GM18505 (cell line): Measurements from ENCODE around the gene OR2AK2.
A peak's percentile ranks its signal among the peaks of the same experiment; 100 is the strongest.

Experiments
- ATAC-seq: cut with Tn5 transposase; IDR thresholded peaks from one replicate; pipeline ENCODE4 v1.9.1; 2021; ENCODE audit not compliant: unreplicated experiment
- POLR2A ChIP-seq: IDR thresholded peaks from 4 replicates; pipeline ENCODE4 v1.6.1; 2011; ENCODE audit warnings: borderline replicate concordance; ENCODE audit not compliant: insufficient read depth, insufficient read length; ENCODE audit errors: extremely low read depth

The OR2AK2 gene

DNA sequence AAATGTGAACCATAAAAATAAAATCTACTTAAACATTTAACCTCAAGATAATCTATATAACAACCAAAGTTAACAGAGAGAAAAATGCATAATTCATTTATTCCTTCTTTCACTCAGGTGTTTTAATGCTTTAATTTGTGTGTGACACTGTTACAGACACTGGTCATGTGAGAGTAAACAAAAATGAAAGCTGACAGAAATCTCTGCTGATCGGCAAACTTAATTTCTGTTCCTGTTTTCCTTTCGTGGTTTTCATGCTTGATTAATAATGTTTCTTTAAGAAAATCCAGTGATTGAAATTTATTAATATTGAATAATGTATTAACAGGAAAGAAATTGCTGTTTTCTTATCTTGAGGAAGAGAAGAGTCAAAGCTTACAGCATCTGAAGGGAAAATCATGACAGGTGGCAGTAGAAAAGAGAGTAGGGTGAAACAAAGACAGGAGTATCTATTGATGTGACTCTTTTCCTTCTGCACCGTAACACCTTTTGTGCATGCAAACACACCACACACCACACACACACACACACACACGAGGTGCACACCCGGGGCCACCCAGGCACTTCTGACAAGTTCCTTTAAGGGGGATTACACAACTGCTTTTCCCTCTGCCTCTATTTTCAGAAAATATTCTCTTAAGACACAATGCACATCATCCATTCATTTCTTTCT lies 1.6 kb downstream of the OR2AK2 start:
- TF ChIP-seq POLR2A, result no peak
- ATAC-seq, result peak; percentile 91

DNA sequence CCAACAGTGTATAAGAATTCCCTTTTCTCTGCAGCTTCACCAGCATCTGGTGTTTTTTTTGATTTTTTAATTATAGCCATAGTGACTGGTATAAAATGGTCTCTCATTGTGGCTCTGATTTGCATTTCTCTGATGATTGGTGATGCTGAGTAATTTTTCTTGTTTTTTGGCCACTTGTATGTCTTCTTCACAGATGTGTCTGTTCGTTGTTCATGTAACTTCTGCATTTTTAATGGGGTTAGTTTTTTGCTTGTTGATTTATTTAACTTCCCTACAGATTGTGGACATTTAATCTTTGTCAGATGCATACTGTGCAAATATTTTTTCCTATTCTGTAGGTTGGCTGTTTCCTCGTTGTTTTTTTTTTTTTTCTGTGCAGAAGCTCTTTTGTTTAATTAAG lies 28.0 kb downstream of the OR2AK2 start:
- ATAC-seq, result no peak
- TF ChIP-seq POLR2A, result no peak

DNA sequence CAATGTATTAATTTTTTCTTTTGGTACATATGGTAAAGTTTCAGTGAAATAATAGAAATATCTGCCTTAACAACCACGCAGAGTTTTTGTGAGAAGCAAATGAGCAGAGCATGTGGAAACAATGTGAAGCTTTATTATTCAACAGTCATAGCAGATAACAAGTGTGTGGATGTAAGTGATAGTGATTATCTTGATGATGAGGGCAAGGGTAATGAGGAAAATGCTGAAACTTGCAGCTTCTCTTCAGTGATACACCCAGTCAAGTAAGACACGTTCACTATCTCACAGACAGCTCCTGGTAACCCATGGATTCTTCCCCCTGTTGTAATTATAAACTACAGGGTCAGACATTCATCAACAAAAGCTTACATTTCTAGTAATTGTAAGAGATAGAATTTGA lies 33.8 kb downstream of the OR2AK2 start:
- ATAC-seq, result no peak
- TF ChIP-seq POLR2A, result no peak

- no peak for TF ChIP-seq POLR2A
- ATAC-seq, result no peak
Measured at GRCh38 chr1:248000169-248000568, 35.1 kb downstream of the OR2AK2 start.

GRCh38 chr1:248007778-248008177 lies 42.7 kb downstream of the OR2AK2 start:
- no peak for TF ChIP-seq POLR2A

GRCh38 chr1:248009681-248010080 lies 44.6 kb downstream of the OR2AK2 start:
- TF ChIP-seq POLR2A, result no peak
- ATAC-seq, result no peak

More at GRCh38 chr1:248007778-248008177, 42.7 kb downstream of the OR2AK2 start:
- no peak for ATAC-seq

DNA sequence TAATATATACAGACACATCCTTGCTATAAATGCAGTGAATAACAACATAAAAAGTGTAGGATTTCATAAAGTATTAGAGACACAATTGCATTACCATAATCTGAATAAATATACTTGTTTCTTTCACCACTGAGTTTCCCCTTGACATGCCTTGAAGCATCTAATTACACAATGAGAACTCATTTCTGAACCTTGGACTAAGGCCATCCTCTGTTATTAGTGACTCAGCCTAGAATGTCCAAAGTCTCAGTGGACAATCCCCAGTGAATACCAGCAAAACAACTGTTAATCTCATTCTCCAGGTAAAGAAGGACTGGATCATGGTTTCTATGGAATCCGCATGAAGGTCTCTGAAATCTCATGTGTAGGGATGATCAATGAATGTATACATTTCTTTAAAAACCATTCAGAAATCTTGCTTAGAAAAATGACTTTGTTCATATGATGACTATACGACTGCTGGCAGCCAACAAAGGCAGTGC lies 48.2 kb downstream of the OR2AK2 start, which contains the start of gene OR2L5:
TSS of gene OR2L5 (plus strand) at position 432 of the 482 bp plus-strand sequence. CDS start 8,288 bp downstream, outside the sequence.
- no peak for ATAC-seq
- TF ChIP-seq POLR2A, result no peak

- no peak for TF ChIP-seq POLR2A
- no peak for ATAC-seq
Measured at GRCh38 chr1:248015803-248016202, 50.8 kb downstream of the OR2AK2 start.
